A673 (cell line): Measurements from ENCODE around the gene CHID1. TPM values are rescaled to one million over a fixed set of nuclear protein-coding genes. Genes with fewer than 3 reads are reported as not detected.

Source experiments
- BruUV-seq: library from RNA; stranded (reverse); fragments of 400-500 nt; replicated peaks from 2 replicates; lab custom pipeline; 2021; lab: Mats Ljungman, UMichigan
- CTCF ChIA-PET: fragments of 300-600 bp; sonication (Branson Sonifier 250); formaldehyde crosslinking; loops from one replicate; lab custom pipeline; 2022; ENCODE audit warnings: antibody characterized with exemption; lab: Charles Lee
- POLR2A ChIA-PET: fragments of 300-600 bp; sonication (Branson Sonifier 250); formaldehyde crosslinking; loops from one replicate; lab custom pipeline; 2022; ENCODE audit warnings: antibody characterized with exemption; ENCODE audit not compliant: low non-redundant PET; lab: Charles Lee
- DNase-seq: peaks from one replicate; pipeline ENCODE4 v3.0.0-alpha.2; 2015; ENCODE audit warnings: low spot score
- H3K27ac ChIP-seq: fragments of 200-600 bp; sonication (generic); 2 replicates; pipeline ENCODE4 v1.5.1; 2016; ENCODE audit warnings: mixed run types, low read depth, mild to moderate bottlenecking, mixed read lengths, antibody characterized with exemption, low read length; ENCODE audit not compliant: poor library complexity, severe bottlenecking
- H3K27me3 ChIP-seq: fragments of 200-600 bp; sonication (generic); replicated peaks from 2 replicates; pipeline ENCODE4 v1.6.1; 2017; ENCODE audit warnings: mixed run types, low read depth, mild to moderate bottlenecking, mixed read lengths, antibody characterized with exemption, low read length; ENCODE audit not compliant: insufficient read depth, poor library complexity
- H3K36me3 ChIP-seq: fragments of 200-600 bp; sonication (generic); 2 replicates; pipeline ENCODE4 v1.6.1; 2016; ENCODE audit warnings: mixed run types, mild to moderate bottlenecking, mixed read lengths, antibody characterized with exemption, low read length; ENCODE audit not compliant: insufficient read depth, poor library complexity, severe bottlenecking
- H3K4me1 ChIP-seq: fragments of 200-600 bp; sonication (generic); 2 replicates; pipeline ENCODE4 v1.6.1; 2017; ENCODE audit warnings: mixed run types, mild to moderate bottlenecking, mixed read lengths, antibody characterized with exemption, low read length; ENCODE audit not compliant: insufficient read depth, poor library complexity, severe bottlenecking
- H3K4me3 ChIP-seq: fragments of 200-600 bp; sonication (generic); 2 replicates; pipeline ENCODE4 v1.5.1; 2016; ENCODE audit warnings: low read depth, mixed run types, mild to moderate bottlenecking, mixed read lengths, low read length; ENCODE audit not compliant: poor library complexity, severe bottlenecking
- H3K9me3 ChIP-seq: fragments of 200-600 bp; sonication (generic); 2 replicates; pipeline ENCODE4 v1.6.1; 2016; ENCODE audit warnings: mixed run types, low read depth, mild to moderate bottlenecking, mixed read lengths, antibody characterized with exemption, low read length; ENCODE audit not compliant: poor library complexity, severe bottlenecking
- CTCF ChIP-seq: fragments of 300-800, 200-600 bp; sonication (generic); conservative IDR thresholded peaks from 2 replicates; pipeline ENCODE4 v1.5.1; 2017; ENCODE audit warnings: low read depth, mild to moderate bottlenecking, antibody characterized with exemption, low read length, moderate library complexity, mixed read lengths
- EZH2 ChIP-seq: fragments of 200-600 bp; sonication (generic); IDR thresholded peaks from 2 replicates; pipeline ENCODE4 v1.6.1; 2017; ENCODE audit warnings: borderline replicate concordance, low read depth, mild to moderate bottlenecking, mixed read lengths, antibody characterized with exemption, low read length; ENCODE audit not compliant: poor library complexity, severe bottlenecking
- intact Hi-C: fragments of 100-400 bp; cut with micrococcal nuclease; formaldehyde crosslinking; loops from one replicate; pipeline ENCODE4 v1.10.0; 2022; ENCODE audit not compliant: unreplicated experiment
- total RNA-seq: library from RNA; stranded (reverse); gene quantifications from 2 replicates; pipeline ENCODE4 v1.2.3, GENCODE V29; 2021

Gene CHID1
- total RNA-seq, 1 experiment from 2014 or later: 105 TPM

GRCh38 chr11:884578-885070 lies 26.0 kb downstream of the CHID1 start:
- Histone ChIP-seq H3K4me1 (no peaks in the 10 kb centered on the region), H3K27ac (no peak overlapping the region), H3K9me3 (no peaks in the 10 kb centered on the region), H3K27me3 (no peaks in the 10 kb centered on the region), H3K36me3 (peaks cover 5% of the 10 kb centered on the region), H3K4me3 (no peak overlapping the region)
- no TSS peak for BruUV-seq
- no peak for DNase-seq
- TF ChIP-seq EZH2: no peak
- TF ChIP-seq CTCF: no peak
- POLR2A ChIA-PET: no interaction called here
- CTCF ChIA-PET: no interaction called here
- intact Hi-C loops: no loop called here

- no peak overlapping the region for H3K4me3 ChIP-seq
- ChIA-PET CTCF (no interaction called here), POLR2A (no interaction called here)
- H3K4me1 ChIP-seq: no peaks in the 10 kb centered on the region
- no TSS peak for BruUV-seq
- TF ChIP-seq EZH2 (no peak), CTCF (no peak)
- peaks cover 5% of the 10 kb centered on the region for H3K36me3 ChIP-seq
- H3K27me3 ChIP-seq: no peaks in the 10 kb centered on the region
- no peak overlapping the region for H3K27ac ChIP-seq
- DNase-seq: no peak
- intact Hi-C loops: no loop called here
- H3K9me3 ChIP-seq: no peaks in the 10 kb centered on the region
Measured at GRCh38 chr11:883527-883926, 27.1 kb downstream of the CHID1 start.

GRCh38 chr11:882596-882995 lies 28.0 kb downstream of the CHID1 start:
- H3K4me1 ChIP-seq: no peaks in the 10 kb centered on the region
- ChIA-PET POLR2A (no interaction called here), CTCF (no interaction called here)
- TF ChIP-seq EZH2 (no peak), CTCF (no peak)
- peaks cover 5% of the 10 kb centered on the region for H3K36me3 ChIP-seq
- intact Hi-C loops: no loop called here
- no TSS peak for BruUV-seq
- H3K27ac ChIP-seq: no peak overlapping the region
- peak; percentile 42 for DNase-seq
- H3K4me3 ChIP-seq: no peak overlapping the region
- no peaks in the 10 kb centered on the region for H3K9me3 ChIP-seq
- H3K27me3 ChIP-seq: no peaks in the 10 kb centered on the region
